ENCODE results near the gene PDE5A.
"Not testable (repeated sequence)": the region's sequence is repeated elsewhere in the genome, so short reads cannot be mapped to it uniquely, and the experiment has no call there.

The PDE5A gene

GRCh38 chr4:119646347-119647071 lies 17.9 kb upstream of the PDE5A start:
- DNase-seq (ENCODE audit: low read depth) = no peak

DNA sequence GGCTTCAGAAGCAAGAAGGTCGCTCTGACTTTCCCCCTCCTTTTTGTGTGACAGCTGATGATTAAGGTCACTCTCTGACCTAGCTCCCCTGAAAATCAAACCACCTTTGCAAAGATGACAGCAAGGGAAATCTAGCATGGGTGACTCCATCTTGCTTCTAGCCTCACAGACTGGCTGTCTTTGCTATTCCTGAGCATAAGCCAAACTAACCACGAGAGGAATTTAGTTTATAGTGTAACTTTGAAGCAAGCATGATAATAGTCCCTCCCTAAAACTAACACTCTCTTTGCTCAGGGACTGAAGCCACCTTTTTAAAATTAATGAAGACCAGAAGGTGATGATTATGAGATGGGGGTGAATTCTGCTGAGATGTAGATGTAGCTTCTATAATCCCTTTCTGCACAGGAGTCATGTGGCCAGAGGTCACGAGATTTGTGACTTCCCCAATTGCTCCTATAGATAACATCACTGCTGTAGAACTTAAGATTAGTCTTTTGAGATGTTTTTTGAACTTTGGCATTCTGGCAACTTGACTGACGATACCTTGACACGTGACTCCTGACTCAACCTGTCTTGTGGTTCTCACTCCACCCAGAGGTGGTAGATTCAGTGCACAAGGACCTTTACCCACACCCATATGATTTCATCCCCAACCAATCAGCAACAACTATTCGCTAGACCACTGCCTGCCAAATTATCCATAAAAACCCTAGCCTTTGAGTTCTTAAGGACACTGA lies 14.9 kb upstream of the PDE5A start:
- DNase-seq (ENCODE audit: low read depth) = no peak

GRCh38 chr4:119641765-119642164 lies 13.2 kb upstream of the PDE5A start:
- no peak for DNase-seq (ENCODE audit: low read depth)

DNA sequence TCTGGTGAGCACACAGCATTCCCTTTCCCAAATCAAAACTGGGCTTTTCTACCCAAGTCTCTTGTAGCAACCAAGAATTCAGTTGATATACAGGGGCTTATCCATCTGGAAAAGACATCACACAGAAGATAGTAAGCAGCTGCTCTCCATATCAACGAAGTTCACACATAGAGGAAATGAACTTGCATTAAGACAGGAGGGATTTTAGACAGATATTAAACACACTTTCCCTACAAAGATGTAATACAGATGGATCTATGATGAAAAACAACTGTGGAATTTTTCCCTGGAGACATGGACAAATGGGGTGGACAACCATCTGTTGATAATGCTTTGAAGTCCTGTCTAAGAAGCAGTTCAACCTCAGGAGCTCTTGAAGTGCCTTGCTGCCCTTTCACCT lies 9.8 kb upstream of the PDE5A start:
- DNase-seq (ENCODE audit: low read depth) = no peak

- DNase-seq (ENCODE audit: low read depth) = not testable (repeated sequence)
Observed at GRCh38 chr4:119636851-119637250, 8.2 kb upstream of the PDE5A start.

DNA sequence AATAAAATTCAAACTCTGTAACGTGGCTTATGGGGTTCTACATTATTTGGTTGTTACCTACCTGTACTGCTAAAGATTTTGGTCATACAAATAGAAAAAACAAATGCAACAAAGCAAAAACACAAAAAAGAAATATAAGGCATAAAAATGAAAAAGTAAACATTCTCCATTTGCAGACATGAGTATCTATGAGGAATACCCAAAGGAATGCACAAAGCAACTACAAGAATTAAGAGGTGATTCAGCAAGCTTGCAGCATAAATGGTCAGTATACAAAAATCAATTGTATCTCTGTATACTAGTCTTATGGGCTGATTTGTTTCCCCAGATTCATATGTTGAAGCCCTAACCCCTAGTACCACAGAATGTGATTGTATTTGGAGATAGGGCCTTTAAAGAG lies 3.6 kb upstream of the PDE5A start:
- DNase-seq (ENCODE audit: low read depth) = no peak

- DNase-seq (ENCODE audit: low read depth) = no peak
Observed at GRCh38 chr4:119629142-119629471, 503 bp upstream of the PDE5A start.

GRCh38 chr4:119627267-119628255 lies 1.0 kb downstream of the PDE5A start:
- no peak for DNase-seq (ENCODE audit: low read depth)

GRCh38 chr4:119626943-119627266 lies 1.7 kb downstream of the PDE5A start:
- DNase-seq (ENCODE audit: low read depth) = no peak

GRCh38 chr4:119626420-119626819 lies 2.2 kb downstream of the PDE5A start:
- DNase-seq (ENCODE audit: low read depth) = no peak

GRCh38 chr4:119625761-119626160 lies 2.8 kb downstream of the PDE5A start:
- DNase-seq (ENCODE audit: low read depth) = no peak

- DNase-seq (ENCODE audit: low read depth) = no peak
Observed at GRCh38 chr4:119624356-119624755, 4.2 kb downstream of the PDE5A start.

- no peak for DNase-seq (ENCODE audit: low read depth)
Observed at GRCh38 chr4:119623025-119623424, 5.6 kb downstream of the PDE5A start.

DNA sequence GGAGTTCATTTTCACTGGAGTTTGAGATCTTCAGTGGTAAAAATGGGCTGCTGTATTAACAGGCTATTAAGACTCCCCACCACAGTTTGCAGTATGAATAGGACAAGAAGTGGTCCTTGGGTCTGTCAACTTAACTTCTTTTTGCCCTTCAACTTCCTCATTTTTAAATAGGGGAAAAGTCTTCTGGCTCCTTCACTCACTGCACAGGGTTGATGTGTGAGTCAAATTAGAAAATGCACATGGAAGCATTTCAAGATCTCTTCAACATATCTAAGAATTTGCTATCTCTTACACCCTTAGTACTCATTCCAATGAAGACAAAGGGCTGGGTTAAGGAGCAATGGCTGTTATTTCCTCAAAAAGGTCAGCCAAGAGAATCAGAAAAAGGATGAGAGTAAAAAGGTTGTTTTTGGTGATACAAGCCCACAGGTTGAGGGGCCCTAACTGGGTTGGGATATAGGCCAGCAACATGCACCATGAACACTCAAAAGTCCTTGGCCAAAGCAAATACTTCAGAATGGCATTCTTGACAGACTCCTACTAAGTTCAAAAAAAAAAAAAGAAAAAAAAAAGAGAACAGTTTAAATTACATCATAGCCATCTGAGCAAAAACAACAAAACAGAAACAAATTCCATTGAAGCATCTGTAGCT lies 13.4 kb downstream of the PDE5A start:
- no peak for DNase-seq (ENCODE audit: low read depth)

GRCh38 chr4:119604266-119604665 lies 24.3 kb downstream of the PDE5A start:
- no peak for DNase-seq (ENCODE audit: low read depth)

DNA sequence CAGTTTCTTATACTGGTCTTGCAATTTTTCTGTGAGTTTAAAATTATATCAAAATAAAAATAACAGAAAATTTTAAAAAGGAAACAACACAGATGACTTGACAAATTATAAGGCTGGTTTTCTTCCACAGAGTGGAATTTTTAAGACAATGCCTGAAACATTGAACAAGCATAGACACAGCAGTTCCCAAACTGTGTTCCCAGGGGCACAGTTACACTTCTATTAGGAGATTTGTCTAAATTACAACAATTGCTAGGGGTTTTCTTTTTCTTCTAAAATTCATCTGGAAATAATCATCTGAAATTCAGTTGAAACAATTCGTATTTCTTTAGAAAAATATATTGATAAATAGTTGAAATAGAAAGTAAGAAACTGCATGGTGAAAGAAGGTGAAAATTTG lies 26.2 kb downstream of the PDE5A start:
- no peak for DNase-seq (ENCODE audit: low read depth)

GRCh38 chr4:119598521-119598920 lies 30.1 kb downstream of the PDE5A start:
- DNase-seq (ENCODE audit: low read depth) = no peak

GRCh38 chr4:119597377-119597776 lies 31.2 kb downstream of the PDE5A start:
- no peak for DNase-seq (ENCODE audit: low read depth)

DNA sequence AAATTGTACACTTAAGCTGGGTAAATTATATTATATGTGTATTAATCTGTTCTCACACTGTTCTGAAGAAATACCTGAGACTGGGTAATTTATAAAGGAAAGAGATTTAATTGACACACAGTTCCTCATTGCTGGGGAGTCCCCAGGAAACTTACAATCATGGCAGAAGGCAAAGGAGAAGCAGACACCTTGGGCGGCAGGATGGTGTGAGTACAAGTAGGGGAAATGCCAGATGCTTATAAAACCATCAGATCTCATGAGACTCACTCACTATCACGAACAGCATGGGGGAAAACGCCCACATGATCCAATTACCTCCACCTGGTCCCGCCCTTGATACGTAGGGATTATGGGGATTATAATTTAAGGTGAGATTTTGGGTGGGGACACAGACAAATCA lies 34.9 kb downstream of the PDE5A start:
- DNase-seq (ENCODE audit: low read depth) = no peak

DNA sequence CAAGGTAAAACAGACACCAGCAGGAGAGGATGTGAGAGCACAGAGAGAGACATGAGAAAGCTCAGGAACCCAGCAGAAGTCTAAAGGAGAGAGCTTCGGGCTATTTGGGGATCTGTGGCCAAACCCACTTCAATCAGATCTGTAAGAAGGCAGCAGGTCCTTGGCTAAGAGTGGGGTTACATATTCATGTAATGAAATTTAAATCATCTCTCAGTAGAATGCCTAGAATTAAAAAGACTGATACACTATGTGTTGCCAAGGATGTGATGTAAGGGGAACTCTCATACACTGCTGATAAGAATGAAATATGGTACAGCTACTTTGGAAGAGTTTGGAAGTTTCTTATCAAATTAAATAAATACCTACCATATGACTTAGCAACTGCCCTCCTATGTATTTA lies 35.8 kb downstream of the PDE5A start:
- DNase-seq (ENCODE audit: low read depth) = no peak

DNA sequence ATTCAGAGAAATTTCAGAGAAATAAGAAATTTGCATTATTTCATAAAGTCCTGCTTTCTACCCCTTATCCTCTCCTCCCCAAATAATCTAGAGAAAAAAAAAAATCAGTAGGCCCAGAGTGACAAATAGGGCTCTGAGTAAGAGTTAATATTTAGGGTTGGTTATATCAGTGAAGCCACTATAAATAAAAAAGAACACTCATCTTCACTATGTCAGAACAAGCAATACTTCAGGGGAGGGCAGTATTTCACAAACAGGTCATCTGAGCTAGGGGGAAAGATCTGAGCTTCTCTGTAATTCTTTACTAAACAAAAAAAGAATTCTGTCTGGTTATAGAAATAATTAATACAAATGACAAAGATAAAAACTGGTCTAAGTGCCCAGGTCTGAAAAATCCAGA lies 39.4 kb downstream of the PDE5A start:
- DNase-seq (ENCODE audit: low read depth) = no peak

DNA sequence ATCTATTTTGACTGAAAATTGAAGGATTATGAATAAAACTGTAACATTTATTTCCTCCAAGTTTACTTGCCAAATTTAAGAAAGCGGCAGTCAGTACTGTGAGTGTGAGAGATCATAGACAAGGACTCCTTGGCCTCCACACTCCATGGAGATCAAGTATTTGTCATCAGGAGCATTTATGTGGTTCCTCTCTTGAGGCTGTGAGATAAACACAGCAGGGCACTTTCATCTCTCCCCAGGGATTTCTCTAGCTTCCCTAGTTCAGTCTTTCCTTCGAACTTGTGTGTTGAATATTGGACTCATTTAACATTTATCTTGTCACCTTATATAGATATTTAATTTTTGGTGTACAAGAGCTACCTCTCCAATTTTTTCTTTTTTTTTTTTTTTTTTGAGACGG lies 40.8 kb downstream of the PDE5A start:
- no peak for DNase-seq (ENCODE audit: low read depth)
